ENCODE measurements around the gene GCSH.

The GCSH gene

GRCh38 chr16:81095953-81096714, at the start of gene GCSH:
Gene GCSH, minus strand, starts transcription at chr16:81096395. Its CDS starts 117 bp downstream, at chr16:81096278.
- Histone ChIP-seq H3K4me3 (ENCODE audit: low read depth, low read length) (peak within 1 kb of the TSS; percentile 79), H3K9me3 (ENCODE audit: control insufficient read depth, low read length) (no peaks in the 10 kb centered on the region), H3K4me2 (ENCODE audit: low read length) (peak within 1 kb of the TSS; percentile 89), H3K79me2 (peaks cover 2% of the 10 kb centered on the region), H3K27ac (peak within 1 kb of the TSS; percentile 48), H2AFZ (peak within 1 kb of the TSS; percentile 95), H3K27me3 (ENCODE audit: control insufficient read depth, insufficient read depth, low read length) (no peaks in the 10 kb centered on the region), H3K36me3 (ENCODE audit: control insufficient read depth, insufficient read depth, low read length) (no peaks in the 10 kb centered on the region), H3K4me1 (peaks cover 3% of the 10 kb centered on the region), H3K9ac (no peak within 1 kb of the TSS)
- no peak for TF ChIP-seq CTCF (IDR thresholded peaks at IDR 0.05)

GRCh38 chr16:81143921-81144471, 47.8 kb upstream of the GCSH start:
- Histone ChIP-seq H3K27ac (no peak overlapping the region), H3K79me2 (no peaks in the 10 kb centered on the region), H2AFZ (no peak overlapping the region), H3K9me3 (ENCODE audit: control insufficient read depth, low read length) (no peaks in the 10 kb centered on the region), H3K9ac (no peak overlapping the region), H3K4me2 (ENCODE audit: low read length) (no peak overlapping the region), H3K27me3 (ENCODE audit: control insufficient read depth, insufficient read depth, low read length) (no peaks in the 10 kb centered on the region), H3K4me3 (ENCODE audit: low read depth, low read length) (no peak overlapping the region), H3K36me3 (ENCODE audit: control insufficient read depth, insufficient read depth, low read length) (no peaks in the 10 kb centered on the region), H3K4me1 (no peaks in the 10 kb centered on the region)
- TF ChIP-seq CTCF (IDR thresholded peaks at IDR 0.05), result no peak

GRCh38 chr16:81142864-81143263, 46.7 kb upstream of the GCSH start:
- Histone ChIP-seq H3K27me3 (ENCODE audit: control insufficient read depth, insufficient read depth, low read length) (no peaks in the 10 kb centered on the region), H3K4me2 (ENCODE audit: low read length) (no peak overlapping the region), H3K9me3 (ENCODE audit: control insufficient read depth, low read length) (no peaks in the 10 kb centered on the region), H3K27ac (no peak overlapping the region), H3K4me1 (no peaks in the 10 kb centered on the region), H3K79me2 (no peaks in the 10 kb centered on the region), H2AFZ (no peak overlapping the region), H3K9ac (no peak overlapping the region), H3K4me3 (ENCODE audit: low read depth, low read length) (no peak overlapping the region), H3K36me3 (ENCODE audit: control insufficient read depth, insufficient read depth, low read length) (no peaks in the 10 kb centered on the region)
- no peak for TF ChIP-seq CTCF (IDR thresholded peaks at IDR 0.05)

GRCh38 chr16:81140930-81141780, 45.0 kb upstream of the GCSH start:
- H3K79me2 ChIP-seq, result no peaks in the 10 kb centered on the region
- no peaks in the 10 kb centered on the region for H3K9me3 ChIP-seq (ENCODE audit: control insufficient read depth, low read length)
- TF ChIP-seq CTCF (IDR thresholded peaks at IDR 0.05), result no peak
- no peak overlapping the region for H2AFZ ChIP-seq
- no peaks in the 10 kb centered on the region for H3K4me1 ChIP-seq
- H3K9ac ChIP-seq, result no peak overlapping the region
- no peak overlapping the region for H3K4me3 ChIP-seq (ENCODE audit: low read depth, low read length)
- H3K27ac ChIP-seq, result no peak overlapping the region
- no peaks in the 10 kb centered on the region for H3K36me3 ChIP-seq (ENCODE audit: control insufficient read depth, insufficient read depth, low read length)
- no peak overlapping the region for H3K4me2 ChIP-seq (ENCODE audit: low read length)
- no peaks in the 10 kb centered on the region for H3K27me3 ChIP-seq (ENCODE audit: control insufficient read depth, insufficient read depth, low read length)
